HG03342 (cell line): ENCODE data around the gene NUMBL.
A peak's percentile ranks its signal among the peaks of the same experiment; 100 is the strongest.

Source experiments
- ATAC-seq: cut with Tn5 transposase; IDR thresholded peaks from one replicate; pipeline ENCODE4 v1.9.1; 2021; ENCODE audit warnings: mild to moderate bottlenecking, moderate library complexity; ENCODE audit not compliant: unreplicated experiment

The NUMBL gene

DNA sequence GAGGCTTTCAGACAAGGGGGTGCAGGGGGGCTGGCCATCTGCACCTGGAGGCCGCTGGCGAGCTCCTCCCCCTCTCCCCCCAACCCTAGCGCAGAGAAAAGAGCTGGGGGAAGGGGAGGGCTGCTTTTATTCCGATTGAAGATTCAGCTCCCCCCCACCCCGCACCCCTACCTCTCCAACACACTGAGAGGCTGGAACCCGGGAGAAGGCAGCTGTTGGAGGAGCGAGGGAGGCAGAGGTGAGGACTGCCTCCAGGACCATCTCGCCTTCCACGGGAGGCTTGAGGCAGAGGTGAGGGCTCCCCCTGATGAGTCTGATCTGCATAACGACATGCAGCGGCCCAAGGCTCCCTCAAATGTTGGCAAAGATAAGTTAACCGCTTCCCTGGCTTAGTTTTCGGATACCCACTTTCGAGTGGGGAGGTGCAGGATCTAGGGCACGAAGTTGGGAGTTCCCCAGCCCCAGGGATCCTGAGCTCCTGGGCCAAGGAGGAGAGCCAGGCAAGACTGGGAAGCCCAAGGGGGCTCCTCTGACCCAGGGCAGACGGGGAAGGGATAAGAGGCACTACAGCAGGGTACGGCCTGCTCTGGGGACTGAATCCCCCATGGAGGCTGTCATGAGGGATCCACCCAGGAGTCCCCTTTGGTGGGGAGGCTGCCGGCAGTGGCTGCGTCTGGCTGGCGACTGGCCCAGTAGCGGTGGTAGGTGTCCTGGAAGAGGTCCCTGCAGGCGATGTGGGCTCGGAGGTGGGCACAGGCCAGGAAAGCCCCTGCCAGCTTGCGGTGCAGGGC is 1.2 kb upstream of the NUMBL start:
- ATAC-seq = no peak

DNA sequence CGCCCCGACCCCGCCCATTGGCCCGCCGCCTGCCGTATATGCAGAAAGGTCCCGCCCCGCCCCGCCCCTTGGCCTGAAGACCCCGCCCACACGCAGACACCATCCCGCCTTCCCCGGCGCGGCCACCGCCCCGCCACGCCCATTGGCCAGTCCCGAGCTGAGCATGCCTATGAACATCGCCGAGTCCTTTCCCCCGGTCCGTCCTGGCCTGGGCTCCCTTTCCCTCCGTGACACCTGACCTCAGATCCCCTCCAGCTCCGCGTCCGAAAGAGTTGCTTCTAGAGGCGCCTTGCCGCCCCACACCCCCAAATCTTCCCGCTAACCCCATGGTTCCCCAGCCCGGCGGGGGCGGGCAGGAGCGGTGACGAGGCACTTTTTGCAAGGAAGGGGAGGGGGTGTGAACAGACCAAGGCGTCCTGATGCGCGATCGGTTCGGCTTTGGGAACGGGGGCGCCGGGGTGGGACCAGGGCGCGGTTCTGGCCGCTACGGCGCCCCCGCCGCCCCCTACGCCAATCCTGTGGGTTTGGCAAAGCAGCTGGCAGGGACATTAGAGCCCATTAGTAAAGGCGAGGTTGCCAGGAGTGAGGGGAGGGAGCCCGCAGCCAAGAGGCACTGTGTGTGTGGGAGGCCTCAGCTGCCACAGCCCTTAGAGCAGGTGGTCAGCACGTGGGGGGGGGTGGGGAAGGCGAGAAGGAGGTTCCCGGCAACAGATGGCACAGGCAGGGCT is 406 bp upstream of the NUMBL start:
- peak; percentile 52 for ATAC-seq

DNA sequence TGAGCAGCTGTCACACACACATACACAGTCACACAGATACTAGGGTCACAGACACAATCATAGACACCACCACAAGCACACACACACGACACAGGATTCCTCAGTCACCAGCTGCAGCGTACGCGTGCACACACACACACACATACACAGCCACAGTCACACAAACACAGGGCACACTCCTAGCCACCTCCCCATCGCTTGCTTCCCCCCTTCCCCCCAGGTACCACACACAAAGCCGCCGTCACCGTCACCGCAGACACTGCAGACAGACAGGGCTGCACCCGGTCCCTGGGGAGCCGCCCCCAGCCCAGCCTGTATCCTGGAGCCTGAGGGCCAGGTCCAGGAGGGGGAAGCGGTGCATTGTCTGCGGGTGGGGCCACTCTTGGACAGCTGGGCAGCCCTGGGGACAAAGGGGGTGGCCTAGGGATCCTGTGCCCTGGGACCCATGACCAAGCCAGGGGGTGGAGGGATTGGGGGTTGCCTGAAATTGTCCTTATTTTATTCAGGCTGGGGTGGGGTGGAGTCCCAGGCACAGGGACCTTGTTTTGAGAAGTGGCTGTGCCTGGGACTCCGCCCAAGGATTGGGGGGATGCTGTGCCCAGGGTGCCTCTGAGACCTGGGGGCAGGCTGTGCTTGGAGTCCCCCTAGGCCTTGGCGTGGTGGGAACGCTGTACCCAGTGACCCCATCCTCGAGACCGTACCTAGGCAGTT is 957 bp downstream of the NUMBL start:
- no peak for ATAC-seq

DNA sequence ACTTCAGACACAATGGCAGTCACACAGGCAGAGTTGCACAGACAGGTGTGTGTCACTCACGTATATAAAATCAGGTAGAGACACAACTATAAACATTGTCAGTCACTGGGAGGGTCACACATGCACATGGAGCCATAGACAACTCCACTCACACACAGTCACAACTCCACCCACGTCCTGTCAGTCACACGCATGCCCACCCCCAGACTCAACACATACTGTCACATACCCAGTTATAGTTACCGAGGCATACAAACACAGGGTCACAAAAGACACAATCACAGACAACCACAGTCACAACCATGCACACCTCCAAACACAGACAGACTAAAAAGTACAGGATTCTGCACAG is 1.5 kb downstream of the NUMBL start:
- no peak for ATAC-seq

DNA sequence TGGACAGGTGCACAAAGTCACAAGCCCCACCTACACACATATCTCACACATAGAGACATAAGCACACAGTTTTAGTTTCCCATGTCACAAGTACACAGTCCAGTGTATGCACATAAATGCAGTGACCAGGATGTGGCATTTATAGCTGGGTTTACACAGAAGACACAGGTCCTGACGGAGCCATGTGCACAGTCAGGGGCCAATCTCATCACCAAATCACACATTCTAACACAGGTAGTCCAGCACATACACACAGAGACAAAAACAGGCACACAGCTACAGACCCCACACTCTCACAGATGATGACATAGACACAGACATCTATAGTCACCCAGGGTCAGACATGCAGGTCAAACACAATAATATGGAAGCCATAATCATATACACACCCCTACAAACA is 2.1 kb downstream of the NUMBL start:
- ATAC-seq = no peak

DNA sequence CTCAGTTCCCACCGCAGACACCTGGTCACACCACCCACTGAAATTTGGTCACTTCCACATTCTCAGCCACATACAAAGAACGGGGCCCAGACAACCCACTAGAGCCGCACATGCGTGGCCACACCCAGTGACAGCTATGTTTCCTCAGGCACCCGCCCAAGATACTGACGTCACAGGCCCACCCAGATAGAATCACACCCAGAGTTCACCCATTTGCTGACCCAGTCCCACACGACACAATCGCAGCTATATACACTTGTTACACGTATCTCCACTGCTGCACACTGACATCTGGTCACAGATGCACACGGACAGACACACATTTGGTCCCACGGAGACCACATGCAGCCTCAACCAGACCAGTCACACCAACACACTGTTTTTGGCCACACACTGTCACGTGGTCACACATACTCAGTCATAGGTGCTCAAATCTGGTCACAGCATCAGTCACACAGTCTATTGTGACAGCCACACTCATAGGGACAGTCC is 2.9 kb downstream of the NUMBL start:
- no peak for ATAC-seq

DNA sequence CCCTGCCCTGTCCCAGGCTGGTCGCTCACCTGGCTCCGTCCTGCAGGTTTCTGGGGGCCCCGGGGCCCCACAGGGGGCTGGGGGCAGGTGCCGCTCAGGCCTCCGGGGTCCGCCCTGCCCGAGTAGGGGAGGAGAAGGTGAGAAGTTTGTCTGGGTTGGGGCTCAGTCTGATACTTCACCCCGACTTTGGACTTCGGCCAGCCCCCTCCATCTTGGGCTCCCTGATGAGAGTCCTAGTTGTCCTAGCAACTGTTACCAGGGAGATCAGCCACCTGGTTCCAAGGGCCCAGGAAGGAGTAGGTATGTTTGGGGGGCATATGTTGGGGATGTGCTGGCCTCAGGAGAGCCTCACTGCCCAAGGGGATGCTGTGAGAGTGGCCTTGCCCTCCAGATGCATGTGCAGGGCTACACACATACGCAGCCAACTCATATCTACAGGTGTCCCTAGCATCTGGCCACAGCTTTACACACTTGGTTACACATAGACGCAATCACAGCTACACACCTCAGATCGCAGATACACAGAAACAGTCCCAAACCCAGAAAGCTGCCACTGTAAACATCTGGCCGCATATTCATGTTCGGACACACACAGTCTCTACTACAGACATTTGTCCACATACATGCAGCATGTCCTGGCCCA is 3.4 kb downstream of the NUMBL start:
- no peak for ATAC-seq

DNA sequence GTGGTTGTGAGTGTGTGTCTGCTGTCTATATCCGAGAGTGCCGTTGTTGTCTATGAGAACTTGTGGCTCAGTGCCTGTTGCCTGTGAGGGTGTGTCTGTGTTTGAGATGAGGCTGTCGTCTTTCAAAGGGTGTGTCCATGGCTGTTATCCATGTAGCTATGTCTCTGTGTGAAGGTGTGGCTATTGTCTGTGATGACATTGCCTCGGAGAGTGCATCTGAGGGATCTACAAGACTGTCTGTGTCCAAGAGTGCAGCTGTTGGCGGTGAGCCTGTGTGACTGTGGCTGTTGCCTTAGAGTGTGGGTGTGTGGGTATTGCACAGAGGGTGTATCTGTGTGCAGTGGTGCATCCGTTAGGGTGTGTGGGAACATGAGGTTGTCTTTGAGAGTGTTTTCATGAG is 4.9 kb downstream of the NUMBL start:
- no peak for ATAC-seq

DNA sequence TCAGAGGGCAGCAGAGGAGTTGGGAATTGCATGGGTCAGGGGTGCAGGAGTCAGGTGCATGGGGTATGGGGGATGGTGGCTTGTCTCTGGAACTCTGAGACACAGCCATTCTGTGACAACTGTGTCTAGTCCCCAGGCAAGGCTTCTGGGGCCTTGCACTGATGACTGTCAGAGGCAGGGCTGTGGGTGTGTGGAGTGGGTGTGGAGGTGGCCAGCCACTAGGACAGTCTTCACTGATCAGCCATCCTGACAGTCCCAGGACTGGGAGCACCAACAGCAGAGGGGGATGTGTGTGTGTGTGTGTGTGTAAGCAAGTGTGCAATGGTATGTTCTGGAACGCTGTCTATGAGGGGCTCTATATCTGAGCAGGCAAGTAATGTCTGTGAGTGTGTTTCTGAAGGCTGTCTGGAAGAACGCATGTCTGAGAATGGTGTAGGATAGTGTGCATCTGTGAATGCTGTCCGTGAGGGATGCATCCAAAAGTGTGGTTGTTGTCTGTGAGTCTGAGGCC is 5.4 kb downstream of the NUMBL start:
- no peak for ATAC-seq

DNA sequence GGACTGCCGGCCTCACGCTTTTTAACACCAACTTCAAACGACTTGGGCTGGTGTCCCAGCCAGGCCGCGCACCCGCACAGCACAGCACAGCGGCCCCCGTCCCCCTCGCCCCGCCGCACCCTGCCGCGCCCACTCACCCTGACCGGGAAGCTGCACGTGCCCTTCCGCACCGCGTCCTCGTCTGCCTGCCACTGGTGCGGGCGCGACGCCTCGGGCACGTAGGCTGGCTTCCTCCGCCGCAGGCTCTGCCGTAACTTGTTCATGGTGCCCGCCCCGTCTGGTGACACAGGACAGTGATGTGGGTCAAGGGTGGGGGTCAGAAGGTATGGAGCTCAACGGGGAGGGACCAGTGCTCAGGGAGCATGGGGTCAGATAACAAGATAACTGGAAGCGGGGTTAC is 6.2 kb downstream of the NUMBL start:
- ATAC-seq = no peak

DNA sequence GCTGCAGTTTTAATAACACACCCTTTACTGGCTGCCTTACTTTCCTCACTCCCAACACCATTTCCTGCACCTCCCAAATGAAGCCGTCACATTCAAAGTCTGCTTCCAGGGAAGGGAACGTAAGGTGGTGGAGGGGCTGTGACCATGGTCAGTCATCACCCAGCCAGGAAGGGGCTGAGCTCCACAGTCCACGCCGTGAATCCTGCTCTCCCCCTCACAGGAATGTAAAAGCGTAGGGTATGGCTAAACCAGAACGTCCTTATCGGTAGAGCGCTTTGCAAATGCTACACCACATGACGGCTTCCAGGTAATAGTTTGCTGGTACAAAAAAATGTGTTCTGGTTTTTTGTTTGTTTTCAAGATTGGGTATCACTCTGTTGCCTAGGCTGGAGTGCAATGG is 7.0 kb downstream of the NUMBL start:
- no peak for ATAC-seq

DNA sequence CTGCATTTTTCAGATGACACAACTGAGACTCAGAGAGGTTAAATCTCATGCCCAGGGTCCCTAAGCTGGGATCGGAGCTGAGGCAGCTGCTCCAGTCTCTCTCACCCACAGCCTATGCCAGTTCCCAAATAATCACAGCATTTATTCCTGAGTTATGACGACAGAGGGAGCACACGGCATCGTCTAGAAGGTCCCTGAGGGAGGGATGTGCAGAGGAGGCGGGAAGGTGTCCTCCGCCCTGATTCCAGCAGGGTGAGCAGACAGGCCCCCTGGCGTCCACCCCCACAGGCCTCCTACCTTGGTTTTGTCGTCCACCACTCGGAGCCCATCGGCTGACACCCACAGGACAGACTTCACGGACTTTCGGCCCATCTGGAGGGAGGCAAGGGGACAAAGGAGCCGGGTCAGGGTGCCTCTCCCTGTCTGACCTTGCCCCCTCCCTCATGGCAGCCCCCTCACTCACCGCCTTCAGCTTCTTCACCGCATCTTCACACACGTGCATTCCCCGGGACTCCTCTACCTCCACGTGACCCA is 8.0 kb downstream of the NUMBL start:
- no peak for ATAC-seq

DNA sequence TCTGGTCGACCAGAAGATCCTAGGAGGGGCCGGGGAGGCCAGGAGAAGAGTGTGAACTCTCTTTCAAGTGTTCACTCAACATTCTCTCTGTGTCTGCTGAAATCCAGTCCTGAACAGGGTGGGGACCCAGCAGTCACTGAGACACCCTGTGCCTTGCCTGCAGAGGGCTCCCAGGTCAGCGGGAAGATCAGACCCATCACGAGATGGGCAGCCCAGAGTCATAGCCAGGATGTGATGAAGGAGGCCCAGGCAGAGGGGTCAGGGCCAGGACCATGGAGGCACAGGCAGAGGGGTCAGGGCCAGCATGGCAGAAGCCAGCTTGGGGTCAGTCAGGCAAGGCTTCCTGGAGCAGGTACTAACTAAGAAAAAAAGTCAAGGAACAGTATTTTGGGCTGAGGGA is 9.4 kb downstream of the NUMBL start:
- no peak for ATAC-seq

DNA sequence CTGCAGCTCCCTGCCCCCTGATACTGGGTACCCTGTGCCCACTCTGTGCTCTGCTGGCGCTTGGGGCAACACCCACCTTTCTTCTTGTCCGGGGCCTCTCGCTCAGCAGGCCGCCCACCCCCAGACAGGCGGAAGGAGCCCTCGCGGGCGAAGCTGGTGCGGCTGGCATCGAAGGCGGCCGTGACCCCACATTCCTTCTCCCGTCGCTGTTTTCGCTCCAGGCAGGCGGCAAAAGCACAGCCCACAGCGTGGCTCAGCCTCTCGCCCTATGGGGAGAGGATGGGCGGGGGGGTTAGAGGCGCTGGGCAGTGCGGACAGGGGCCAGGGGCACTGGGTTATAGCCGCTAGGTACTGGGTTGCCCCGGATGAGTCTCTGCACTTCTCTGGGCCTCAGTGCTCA is 13.3 kb downstream of the NUMBL start:
- no peak for ATAC-seq

DNA sequence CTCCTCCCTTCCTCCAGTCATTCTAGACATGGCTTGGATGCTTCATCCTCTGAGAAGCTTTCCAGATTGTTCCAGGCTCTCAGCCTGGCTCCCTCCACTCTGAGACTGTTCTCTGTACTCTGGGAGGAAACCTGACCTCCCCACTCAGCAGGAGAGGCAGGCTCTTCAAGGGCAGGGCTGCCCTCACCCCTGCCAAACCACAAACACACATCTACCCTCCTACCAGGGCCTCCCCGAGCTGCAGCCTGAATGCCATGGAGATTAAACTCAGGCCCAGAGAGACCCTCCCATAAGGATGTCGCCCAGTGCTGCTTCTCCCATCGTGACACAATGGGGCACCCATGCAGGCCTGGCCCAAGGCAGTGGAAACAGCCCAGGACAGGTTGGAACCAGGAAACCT is 16.2 kb downstream of the NUMBL start:
- no peak for ATAC-seq

DNA sequence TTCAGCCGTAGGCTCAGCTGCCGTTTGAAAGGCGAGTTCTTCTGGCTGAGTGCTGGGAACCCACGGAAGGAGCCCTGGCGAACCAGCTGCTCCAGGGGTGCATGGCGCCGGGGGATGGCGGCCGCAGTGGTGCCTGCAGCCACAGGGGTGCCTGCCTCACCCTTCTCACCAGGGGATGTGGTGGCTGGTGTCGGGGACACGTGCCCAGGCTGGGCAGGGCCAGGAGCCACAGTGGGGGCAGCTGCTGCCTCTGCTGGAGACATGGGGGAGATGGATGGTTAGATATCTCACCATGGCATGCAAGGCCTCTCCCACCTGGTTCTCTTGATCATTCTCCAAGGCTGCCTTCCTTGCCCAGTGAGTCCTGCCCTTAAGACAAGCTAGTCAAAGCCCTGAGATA is 17.1 kb downstream of the NUMBL start:
- no peak for ATAC-seq

DNA sequence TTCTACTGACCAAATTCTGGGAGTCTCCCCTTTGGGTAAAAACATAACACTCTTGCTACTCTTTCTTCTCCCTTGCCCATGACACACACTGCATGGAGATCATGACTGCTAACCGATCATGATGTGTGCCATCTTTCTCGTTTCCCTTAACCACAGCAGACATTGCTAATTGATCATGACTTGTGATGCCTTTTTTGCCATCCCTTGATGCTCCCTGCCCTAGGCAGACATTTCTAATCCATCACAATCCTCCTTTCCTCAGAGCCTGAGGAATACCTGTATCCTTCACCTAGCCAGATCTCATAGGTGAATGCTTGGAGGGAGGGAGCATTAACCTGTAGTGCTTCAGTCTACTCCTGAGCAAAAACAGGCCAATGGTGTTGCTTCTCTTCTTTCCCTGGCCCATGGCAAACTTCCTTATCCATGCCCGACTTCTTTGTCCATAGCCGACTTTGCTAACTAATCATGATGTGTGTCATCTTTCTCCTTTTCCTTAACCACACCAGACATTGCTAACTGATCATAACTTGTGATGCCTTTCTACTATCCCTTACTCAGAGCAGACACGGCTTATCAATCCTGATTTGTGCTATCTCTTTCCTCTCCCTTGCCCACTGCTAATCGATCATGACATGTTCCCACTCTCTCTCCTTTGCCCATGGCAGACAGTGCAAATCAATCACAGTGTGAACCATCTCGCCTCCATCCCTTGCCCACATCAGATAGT is 17.7 kb downstream of the NUMBL start:
- ATAC-seq = no peak

DNA sequence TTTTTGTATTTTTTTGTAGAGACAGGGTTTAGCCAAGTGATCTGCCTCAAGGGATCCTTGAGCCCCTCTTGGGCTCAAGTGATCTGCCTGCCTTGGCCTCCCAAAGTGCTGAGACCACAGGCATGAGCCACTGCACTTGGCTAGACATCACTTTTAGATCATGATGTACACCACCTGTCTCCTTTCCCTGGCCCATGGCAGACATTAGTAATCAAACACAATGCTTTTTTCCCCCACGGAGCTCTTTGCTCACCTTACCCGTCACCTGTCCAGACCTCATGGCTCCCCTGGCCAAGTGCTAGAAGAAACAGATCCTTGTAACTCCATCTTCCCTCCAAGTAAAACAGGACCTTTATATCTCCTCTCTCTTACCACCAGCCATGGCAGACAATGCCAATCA is 18.4 kb downstream of the NUMBL start:
- no peak for ATAC-seq

DNA sequence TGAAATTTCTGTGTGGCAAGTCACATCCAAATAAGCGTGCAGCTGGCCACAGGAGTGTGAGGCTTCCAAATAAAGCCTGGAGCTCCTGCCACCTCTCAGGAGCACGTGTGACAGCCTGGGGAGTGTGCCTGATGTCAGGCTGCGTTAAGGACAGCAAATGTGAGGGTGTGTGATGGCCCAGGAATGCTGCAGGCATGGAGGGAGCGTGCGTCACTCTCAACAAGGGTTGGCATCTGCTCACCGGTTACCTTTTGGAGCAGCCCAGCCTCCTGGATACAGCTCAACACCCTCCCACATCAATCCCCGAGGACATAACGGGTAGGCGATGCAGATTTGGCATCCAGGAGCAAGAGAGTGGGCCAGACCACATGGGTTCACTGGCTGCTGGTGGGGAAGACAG is 19.0 kb downstream of the NUMBL start:
- ATAC-seq = no peak

DNA sequence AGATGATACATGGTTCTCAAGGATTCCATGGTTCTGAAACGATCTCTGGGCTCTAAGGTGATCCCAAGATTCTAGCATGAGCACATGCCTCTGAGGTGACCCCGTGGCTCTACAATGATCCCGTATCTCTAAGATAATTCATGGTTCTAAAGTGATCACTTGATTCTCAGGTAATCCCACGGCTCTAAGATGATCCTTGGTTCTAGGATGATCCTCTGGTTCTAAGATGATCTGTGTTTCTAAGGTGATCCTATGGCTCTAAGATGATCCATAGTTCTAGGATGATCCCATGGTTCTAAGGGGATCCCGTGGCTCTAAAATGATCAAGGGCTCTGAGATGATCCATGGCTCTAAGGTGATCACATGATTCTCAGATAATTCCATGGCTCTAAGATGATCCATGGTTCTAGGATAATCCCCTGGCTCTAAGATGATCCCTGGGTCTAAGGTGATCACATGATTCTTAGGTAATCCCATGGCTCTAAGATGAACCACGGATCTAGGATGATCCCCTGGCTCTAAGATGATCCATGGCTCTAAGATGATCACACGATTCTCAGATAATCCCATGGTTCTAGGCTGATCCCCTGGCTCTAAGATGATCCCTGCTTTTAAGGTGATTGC is 21.3 kb downstream of the NUMBL start:
- ATAC-seq = no peak
